Activated T-cell treated with anti-CD3 and anti-CD28 coated beads, Interleukin-2, amount 50 U/mL, for 24 hours (primary cell): ENCODE results near the gene KMT2E.
"Not testable (repeated sequence)": the region's sequence is repeated elsewhere in the genome, so short reads cannot be mapped to it uniquely, and the experiment has no call there.

Source experiments
- DNase-seq: peaks from one replicate; pipeline ENCODE4 v3.0.0-alpha.2; 2020
- H3K27ac Mint-ChIP-seq: 2 replicates; pipeline ENCODE4 v1.8.0; 2020; ENCODE audit warnings: mild to moderate bottlenecking, mixed read lengths
- H3K27me3 Mint-ChIP-seq: 2 replicates; pipeline ENCODE4 v1.8.0; 2020; ENCODE audit warnings: mixed read lengths
- H3K36me3 Mint-ChIP-seq: 2 replicates; pipeline ENCODE4 v1.8.0; 2020; ENCODE audit warnings: low read depth, mixed read lengths
- H3K4me1 Mint-ChIP-seq: 2 replicates; pipeline ENCODE4 v1.8.0; 2020; ENCODE audit warnings: low read depth, mixed read lengths
- H3K4me3 Mint-ChIP-seq: 2 replicates; pipeline ENCODE4 v1.8.0; 2020; ENCODE audit warnings: mild to moderate bottlenecking, moderate library complexity, mixed read lengths
- H3K9me3 Mint-ChIP-seq: 2 replicates; pipeline ENCODE4 v1.8.0; 2020; ENCODE audit warnings: mixed read lengths

Gene KMT2E

DNA sequence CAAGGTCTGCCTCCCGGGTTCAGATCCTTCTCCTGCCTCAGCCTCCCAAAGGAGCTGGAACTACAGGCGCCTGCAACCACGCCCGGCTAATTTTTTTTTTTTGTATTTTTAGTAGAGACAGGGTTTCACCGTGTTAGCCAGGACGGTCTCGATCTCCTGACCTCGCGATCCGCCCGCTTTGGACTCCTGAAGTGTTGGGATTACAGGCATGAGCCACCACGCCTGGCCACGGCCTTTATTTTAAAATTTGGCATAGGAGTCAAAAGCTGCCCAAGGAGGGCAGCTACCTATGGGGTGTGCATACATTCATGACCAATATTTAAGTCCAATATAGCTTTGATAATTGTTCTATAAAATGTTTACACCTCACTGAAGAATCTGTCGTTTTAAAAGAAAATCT is 26.6 kb upstream of the KMT2E start:
- not testable (repeated sequence) for H3K4me3 Mint-ChIP-seq, H3K27me3 Mint-ChIP-seq, DNase-seq, H3K9me3 Mint-ChIP-seq
- H3K36me3 Mint-ChIP-seq, result peaks cover 61% of the 10 kb centered on the region
- peak overlapping the region; percentile 74 for H3K27ac Mint-ChIP-seq
- H3K4me1 Mint-ChIP-seq, result peaks cover 56% of the 10 kb centered on the region

- peaks cover 63% of the 10 kb centered on the region for H3K4me1 Mint-ChIP-seq
Observed at GRCh38 chr7:104990983-104991382, 23.0 kb upstream of the KMT2E start.

GRCh38 chr7:104992306-104992705 is 21.7 kb upstream of the KMT2E start:
- H3K36me3 Mint-ChIP-seq, result peaks cover 64% of the 10 kb centered on the region
- DNase-seq, result no peak
- H3K27me3 Mint-ChIP-seq, result no peaks in the 10 kb centered on the region
- peak overlapping the region; percentile 71 for H3K27ac Mint-ChIP-seq
- H3K4me3 Mint-ChIP-seq, result no peak overlapping the region
- H3K9me3 Mint-ChIP-seq, result no peaks in the 10 kb centered on the region
- peaks cover 67% of the 10 kb centered on the region for H3K4me1 Mint-ChIP-seq

More at GRCh38 chr7:104990983-104991382, 23.0 kb upstream of the KMT2E start:
- DNase-seq, result no peak
- Mint-ChIP-seq H3K27me3 (no peaks in the 10 kb centered on the region), H3K4me3 (no peak overlapping the region), H3K36me3 (peaks cover 62% of the 10 kb centered on the region), H3K27ac (peak overlapping the region; percentile 55), H3K9me3 (no peaks in the 10 kb centered on the region)

DNA sequence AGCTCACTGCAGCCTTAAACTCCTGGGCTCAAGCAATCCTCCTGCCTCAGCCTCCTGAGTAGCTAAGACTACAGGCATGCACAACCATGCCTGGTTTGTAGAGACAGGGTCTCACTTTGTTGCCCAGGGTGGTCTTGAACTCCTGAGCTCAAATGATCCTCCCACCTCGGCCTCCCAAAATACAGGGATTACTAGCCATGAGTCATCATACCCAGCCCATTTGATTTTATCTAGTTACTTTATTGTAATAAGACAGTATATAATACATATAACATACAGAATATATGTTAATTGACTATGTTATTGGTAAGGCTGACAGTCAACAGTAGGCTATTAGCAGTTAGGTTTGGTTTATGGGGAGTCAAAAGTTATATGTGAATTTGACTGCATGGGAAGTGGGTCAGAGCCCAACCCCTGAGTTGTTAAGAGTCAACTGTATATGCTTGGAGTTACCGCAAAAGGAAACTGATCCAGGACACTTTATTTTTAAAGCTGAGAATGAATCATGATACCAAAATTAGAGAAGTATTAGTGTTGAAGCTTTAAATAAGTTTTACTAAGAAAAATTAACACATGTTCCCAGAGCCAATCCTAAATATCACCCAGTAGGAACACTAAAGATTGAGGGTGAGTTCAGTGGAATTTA is 20.7 kb upstream of the KMT2E start:
- Mint-ChIP-seq H3K27ac (peak overlapping the region; percentile 73), H3K4me3 (no peak overlapping the region), H3K36me3 (peaks cover 61% of the 10 kb centered on the region), H3K4me1 (peaks cover 64% of the 10 kb centered on the region), H3K9me3 (no peaks in the 10 kb centered on the region), H3K27me3 (no peaks in the 10 kb centered on the region)
- DNase-seq, result no peak

- Mint-ChIP-seq H3K4me3 (no peak overlapping the region), H3K4me1 (peaks cover 94% of the 10 kb centered on the region), H3K9me3 (no peaks in the 10 kb centered on the region), H3K27me3 (no peaks in the 10 kb centered on the region), H3K36me3 (peaks cover 91% of the 10 kb centered on the region), H3K27ac (peak overlapping the region; percentile 42)
- DNase-seq, result no peak
Observed at GRCh38 chr7:104998040-104998752, 15.8 kb upstream of the KMT2E start.

DNA sequence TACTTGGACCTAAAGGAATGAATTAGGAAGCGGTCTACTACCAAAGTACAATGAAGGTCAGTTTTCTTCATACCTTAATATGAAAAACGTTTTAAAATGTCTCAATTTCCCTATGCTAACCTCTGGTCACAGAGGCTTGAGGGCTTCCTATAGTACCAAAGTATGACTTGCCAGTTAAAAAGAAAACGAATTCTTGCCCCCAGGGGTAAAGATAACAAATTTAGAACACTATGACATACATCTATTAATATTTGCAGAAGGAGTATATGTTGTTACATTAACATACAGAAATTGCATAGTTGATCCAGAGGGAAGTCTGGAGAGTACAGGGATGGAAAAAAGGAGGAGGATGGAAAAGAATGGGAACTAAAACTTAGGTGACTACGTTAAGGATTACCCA is 13.8 kb upstream of the KMT2E start:
- Mint-ChIP-seq H3K36me3 (peaks cover 89% of the 10 kb centered on the region), H3K4me3 (no peak overlapping the region), H3K4me1 (peaks cover 92% of the 10 kb centered on the region), H3K27me3 (no peaks in the 10 kb centered on the region), H3K9me3 (no peaks in the 10 kb centered on the region), H3K27ac (peak overlapping the region; percentile 45)
- DNase-seq, result no peak

- DNase-seq, result no peak
- no peak overlapping the region for H3K4me3 Mint-ChIP-seq
- peaks cover 85% of the 10 kb centered on the region for H3K36me3 Mint-ChIP-seq
- H3K4me1 Mint-ChIP-seq, result peaks cover 87% of the 10 kb centered on the region
- no peaks in the 10 kb centered on the region for H3K27me3 Mint-ChIP-seq
- H3K27ac Mint-ChIP-seq, result peak overlapping the region; percentile 77
- no peaks in the 10 kb centered on the region for H3K9me3 Mint-ChIP-seq
Observed at GRCh38 chr7:105000927-105001336, 13.1 kb upstream of the KMT2E start.

DNA sequence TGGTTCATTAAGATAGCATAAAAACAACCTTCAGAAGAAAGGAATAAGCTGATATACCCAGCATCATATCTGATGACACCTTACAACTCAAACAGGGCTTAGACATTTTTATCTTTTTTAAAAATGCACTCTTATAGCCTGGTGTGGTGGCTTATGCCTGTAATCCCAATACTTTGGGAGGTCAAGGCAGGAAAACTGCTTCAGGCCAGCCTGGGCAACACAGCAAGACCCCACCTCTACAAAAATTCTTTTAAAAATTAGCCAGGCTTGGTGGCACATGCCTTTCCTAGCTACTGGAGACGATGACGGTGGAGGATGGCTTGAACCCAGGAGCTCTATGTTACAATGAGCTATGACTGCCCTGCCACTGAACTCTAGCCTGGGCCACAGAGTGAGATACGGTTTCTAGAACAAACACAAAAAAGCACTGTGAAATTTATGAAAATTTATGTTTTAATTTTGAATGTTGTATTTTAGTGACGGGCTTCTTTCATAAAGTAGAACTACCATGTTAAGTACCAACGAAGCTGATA is 12.3 kb upstream of the KMT2E start:
- no peak for DNase-seq
- Mint-ChIP-seq H3K9me3 (no peaks in the 10 kb centered on the region), H3K27me3 (no peaks in the 10 kb centered on the region), H3K36me3 (peaks cover 85% of the 10 kb centered on the region), H3K4me3 (no peak overlapping the region), H3K4me1 (peaks cover 87% of the 10 kb centered on the region), H3K27ac (peak overlapping the region; percentile 77)

- no peak for DNase-seq
- Mint-ChIP-seq H3K4me1 (peaks cover 88% of the 10 kb centered on the region), H3K27me3 (no peaks in the 10 kb centered on the region), H3K27ac (peak overlapping the region; percentile 89), H3K9me3 (no peaks in the 10 kb centered on the region), H3K4me3 (peak overlapping the region; percentile 67), H3K36me3 (peaks cover 87% of the 10 kb centered on the region)
Observed at GRCh38 chr7:105003275-105003674, 10.7 kb upstream of the KMT2E start.

DNA sequence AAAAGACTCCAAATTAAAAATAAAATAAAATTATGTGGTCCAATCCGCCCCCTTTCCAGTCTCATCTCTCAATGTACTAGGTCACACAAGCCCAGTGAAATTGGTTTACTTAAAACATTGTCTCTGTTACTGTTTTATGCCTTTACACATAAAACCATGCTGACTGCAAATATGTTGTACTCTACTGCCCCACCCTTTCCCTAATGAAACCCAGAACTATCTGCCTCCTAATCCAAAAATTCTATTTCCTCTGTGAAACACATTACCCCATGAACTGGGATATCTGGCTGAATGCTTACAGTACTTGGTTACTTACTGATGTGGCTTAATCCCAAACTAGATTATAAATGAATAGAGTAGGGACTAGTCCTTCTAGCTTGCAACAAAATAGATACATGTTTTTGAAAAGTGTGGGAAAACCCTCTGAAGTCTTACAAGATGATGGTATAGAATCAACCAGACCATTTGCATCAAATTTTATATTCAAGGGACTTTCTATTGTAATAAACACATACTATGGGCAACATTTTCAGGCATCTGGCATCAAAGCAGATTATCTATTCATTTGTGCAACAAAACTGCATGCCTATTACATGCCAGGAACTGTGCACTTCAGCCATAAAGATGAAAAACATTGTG is 10.0 kb upstream of the KMT2E start:
- DNase-seq, result no peak
- H3K27ac Mint-ChIP-seq, result peak overlapping the region; percentile 18
- H3K27me3 Mint-ChIP-seq, result no peaks in the 10 kb centered on the region
- peak overlapping the region; percentile 7 for H3K4me3 Mint-ChIP-seq
- H3K9me3 Mint-ChIP-seq, result no peaks in the 10 kb centered on the region
- H3K4me1 Mint-ChIP-seq, result peaks cover 88% of the 10 kb centered on the region
- H3K36me3 Mint-ChIP-seq, result peaks cover 88% of the 10 kb centered on the region

DNA sequence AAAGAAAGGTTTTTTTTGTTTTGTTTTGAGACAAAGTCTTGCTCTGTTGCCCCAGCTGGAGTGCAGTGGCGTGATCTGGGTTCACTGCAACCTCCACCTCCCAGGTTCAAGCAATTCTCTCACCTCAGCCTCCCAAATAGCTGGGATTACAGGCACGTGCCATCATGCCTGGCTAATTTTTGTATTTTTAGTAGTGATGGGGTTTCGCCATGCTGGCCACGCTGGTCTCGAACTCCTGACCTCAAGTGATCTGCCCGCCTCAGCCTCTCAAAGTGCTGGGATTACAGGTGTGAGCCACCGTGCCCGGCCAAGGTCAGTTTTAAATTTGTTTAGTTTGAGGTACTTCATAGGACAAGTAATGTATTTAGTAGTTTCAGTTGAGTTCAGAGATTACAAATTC is 9.0 kb upstream of the KMT2E start:
- not testable (repeated sequence) for DNase-seq, H3K9me3 Mint-ChIP-seq, H3K27me3 Mint-ChIP-seq, H3K4me3 Mint-ChIP-seq
- Mint-ChIP-seq H3K27ac (peak overlapping the region; percentile 18), H3K4me1 (peaks cover 84% of the 10 kb centered on the region), H3K36me3 (peaks cover 91% of the 10 kb centered on the region)

DNA sequence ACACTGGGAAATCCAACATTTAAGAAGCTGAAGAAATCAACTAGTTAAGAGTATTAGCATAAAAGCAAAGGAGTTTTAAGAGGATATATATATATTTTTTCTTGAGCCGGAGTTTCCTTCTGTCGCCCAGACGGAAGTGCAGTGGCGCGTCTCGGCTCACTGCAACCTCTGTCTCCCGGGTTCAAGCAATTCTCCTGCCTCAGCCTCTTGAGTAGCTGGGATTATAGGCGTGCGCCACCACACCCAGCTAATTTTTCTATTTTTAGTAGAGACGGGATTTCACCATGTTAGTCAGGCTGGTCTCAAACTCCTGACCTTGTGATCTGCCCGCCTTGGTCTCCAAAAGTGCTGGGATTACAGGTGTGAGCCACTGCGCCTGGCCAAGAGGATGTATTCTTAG is 8.5 kb upstream of the KMT2E start:
- Mint-ChIP-seq H3K4me1 (peaks cover 84% of the 10 kb centered on the region), H3K27ac (peak overlapping the region; percentile 18), H3K36me3 (peaks cover 91% of the 10 kb centered on the region)
- not testable (repeated sequence) for H3K9me3 Mint-ChIP-seq, DNase-seq, H3K4me3 Mint-ChIP-seq, H3K27me3 Mint-ChIP-seq

DNA sequence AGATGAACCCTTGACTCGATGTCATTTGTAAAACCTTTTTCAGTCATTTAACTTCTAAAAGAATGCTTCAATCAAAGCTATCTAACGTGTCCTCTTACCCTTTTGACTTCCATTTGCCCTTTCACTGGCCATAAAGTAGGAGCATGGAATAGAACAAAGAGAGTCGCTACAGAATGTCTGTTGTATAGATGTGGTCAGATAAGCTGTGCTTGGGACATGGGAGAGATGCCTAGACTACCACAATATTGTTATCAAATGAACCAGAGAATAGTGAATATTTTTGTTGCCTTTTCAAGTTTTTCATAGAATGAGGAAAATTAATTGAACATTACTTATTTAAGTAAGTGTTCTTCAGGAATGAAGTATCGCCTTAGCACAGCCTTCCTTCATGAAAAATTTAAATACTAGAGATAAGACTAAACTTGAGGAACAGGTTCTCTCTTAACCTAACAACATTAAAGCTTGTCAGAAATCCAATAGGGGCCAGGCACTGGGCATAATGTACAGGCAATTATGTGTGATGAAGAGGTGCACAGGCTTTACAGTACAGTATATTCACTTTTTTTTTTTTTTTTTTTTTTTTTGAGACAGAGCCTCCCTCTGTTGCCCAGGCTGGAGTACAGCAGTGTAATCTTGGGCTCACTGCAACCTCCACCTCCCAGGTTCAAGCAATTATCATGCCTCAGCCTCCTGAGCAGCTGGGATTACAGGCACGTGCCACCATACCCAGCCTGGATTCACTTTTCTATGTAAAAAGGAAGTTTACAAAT is 7.5 kb upstream of the KMT2E start:
- DNase-seq, result no peak
- Mint-ChIP-seq H3K36me3 (peaks cover 91% of the 10 kb centered on the region), H3K4me3 (peak overlapping the region; percentile 36), H3K4me1 (peaks cover 75% of the 10 kb centered on the region), H3K27me3 (no peaks in the 10 kb centered on the region), H3K9me3 (no peaks in the 10 kb centered on the region), H3K27ac (peak overlapping the region; percentile 69)

GRCh38 chr7:105007298-105007697 is 6.7 kb upstream of the KMT2E start:
- no peak for DNase-seq
- no peaks in the 10 kb centered on the region for H3K9me3 Mint-ChIP-seq
- peak overlapping the region; percentile 36 for H3K4me3 Mint-ChIP-seq
- peaks cover 91% of the 10 kb centered on the region for H3K36me3 Mint-ChIP-seq
- H3K4me1 Mint-ChIP-seq, result peaks cover 68% of the 10 kb centered on the region
- no peaks in the 10 kb centered on the region for H3K27me3 Mint-ChIP-seq
- peak overlapping the region; percentile 69 for H3K27ac Mint-ChIP-seq
